D721Med (cell line): ENCODE measurements around the gene KRTAP10-9.
"Not testable (repeated sequence)": the region's sequence is repeated elsewhere in the genome, so short reads cannot be mapped to it uniquely, and the experiment has no call there.

Source experiments
- DNase-seq: peaks from one replicate; pipeline ENCODE4 v3.0.0; 2011; ENCODE audit warnings: low spot score; ENCODE audit not compliant: insufficient read length
- FAIRE-seq: peaks from 2 replicates; lab custom pipeline; 2011; peaks lifted over from hg19 to GRCh38; lab: Jason Lieb, UNC
- TF ChIP-seq, protein P1 (sequence below): IDR thresholded peaks from 2 replicates; pipeline ENCODE4 v1.5.1; 2012; ENCODE audit warnings: mild to moderate bottlenecking, control low read depth; ENCODE audit not compliant: insufficient read depth; ENCODE audit errors: missing control alignments

Gene KRTAP10-9

DNA sequence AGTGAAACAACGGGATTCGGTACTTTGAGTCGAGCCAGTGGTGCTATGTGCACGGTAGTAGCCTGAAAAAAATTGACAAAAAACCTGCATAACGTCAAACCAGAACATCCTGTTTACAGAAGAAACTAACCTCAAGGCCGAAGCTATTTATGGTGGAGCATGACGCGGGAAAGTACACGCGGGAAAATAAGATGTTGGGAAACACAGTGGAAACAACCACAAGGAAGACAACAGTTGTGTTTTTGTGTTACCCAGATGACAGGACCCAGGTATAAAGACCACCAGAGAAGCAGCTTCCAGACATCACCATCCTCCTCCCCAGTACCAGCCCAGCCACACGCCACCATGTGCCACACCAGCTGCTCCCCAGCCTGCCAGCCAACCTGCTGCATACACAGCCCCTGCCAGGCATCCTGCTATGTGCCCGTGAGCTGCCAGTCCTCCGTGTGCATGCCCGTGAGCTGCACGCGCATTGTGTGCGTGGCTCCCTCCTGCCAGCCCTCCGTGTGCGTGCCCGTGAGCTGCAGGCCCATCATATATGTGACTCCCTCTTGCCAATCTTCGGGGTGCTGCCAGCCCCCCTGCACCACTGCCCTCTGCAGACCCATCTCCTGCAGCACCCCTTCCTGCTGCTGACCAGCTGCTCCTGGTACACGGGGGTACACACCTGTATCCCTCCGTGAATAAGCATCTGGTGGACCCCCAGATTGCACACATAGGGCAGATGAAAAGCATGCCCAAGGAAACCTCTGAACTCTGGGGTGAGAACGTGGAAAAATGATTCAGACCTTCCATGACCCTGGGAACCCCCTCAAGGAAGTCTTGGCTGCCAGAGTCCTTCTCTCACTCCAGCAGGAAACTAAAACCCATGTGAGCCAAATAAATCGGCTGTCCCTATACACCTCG lies 31.0 kb downstream of the KRTAP10-9 start, which contains the start of gene KRTAP12-3:
Gene KRTAP12-3 (plus strand): TSS at position 298 of the 906 bp plus-strand sequence. CDS start 48 bp downstream, at position 346.
- DNase-seq (no peak), FAIRE-seq (no peak)
- TF ChIP-seq, protein P1, sequence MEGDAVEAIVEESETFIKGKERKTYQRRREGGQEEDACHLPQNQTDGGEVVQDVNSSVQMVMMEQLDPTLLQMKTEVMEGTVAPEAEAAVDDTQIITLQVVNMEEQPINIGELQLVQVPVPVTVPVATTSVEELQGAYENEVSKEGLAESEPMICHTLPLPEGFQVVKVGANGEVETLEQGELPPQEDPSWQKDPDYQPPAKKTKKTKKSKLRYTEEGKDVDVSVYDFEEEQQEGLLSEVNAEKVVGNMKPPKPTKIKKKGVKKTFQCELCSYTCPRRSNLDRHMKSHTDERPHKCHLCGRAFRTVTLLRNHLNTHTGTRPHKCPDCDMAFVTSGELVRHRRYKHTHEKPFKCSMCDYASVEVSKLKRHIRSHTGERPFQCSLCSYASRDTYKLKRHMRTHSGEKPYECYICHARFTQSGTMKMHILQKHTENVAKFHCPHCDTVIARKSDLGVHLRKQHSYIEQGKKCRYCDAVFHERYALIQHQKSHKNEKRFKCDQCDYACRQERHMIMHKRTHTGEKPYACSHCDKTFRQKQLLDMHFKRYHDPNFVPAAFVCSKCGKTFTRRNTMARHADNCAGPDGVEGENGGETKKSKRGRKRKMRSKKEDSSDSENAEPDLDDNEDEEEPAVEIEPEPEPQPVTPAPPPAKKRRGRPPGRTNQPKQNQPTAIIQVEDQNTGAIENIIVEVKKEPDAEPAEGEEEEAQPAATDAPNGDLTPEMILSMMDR, result no peak

DNA sequence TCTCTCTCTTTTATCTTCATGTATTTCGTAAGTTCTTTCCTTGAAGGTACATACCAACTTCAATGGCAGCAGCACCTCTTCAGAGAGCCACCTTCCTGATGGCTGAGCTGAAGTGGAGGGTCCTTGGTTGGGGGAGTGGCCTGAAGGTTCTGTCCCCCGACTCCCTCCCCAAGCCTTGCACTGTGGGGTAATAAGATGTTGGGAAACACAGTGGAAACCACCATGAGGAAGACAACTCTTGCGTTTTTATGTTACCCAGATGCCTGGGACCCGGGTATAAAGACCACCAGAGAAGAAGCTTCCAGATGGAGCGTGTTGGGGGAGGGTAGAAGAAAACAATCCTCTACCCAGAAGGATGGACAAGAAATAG lies 31.6 kb downstream of the KRTAP10-9 start:
- no peak for FAIRE-seq
- TF ChIP-seq, protein P1, result no peak

DNA sequence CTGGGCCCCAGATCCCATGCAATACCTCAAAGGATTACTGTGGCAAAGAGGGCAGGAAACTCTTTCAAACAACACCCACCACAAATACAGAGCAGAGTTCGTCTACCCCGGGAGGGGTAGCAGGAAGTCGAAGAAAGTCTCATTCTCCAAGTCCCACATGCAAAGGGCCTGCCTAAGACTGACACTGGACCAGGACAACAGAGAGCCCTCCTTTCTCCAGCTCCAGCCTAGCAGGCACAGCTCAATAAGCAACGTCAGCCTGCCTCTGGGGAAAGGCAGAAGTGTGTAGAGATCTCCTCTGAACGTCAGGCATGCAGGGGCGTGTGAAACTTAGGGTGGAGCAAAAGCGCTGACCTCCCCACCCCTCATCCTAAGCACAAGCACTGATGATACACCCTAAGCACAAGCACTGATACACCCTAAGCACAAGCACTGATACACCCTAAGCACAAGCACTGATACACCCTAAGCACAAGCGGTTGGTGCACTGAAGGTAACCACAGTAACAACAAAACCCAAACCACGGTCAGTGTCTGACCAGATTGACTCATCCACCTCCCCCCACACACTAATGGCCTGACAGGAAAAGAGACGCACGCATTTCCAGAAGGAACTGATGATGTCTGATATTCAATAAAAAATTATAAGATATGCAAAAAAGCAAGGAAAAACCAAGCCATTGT lies 32.2 kb downstream of the KRTAP10-9 start:
- TF ChIP-seq, protein P1, result no peak
- DNase-seq (no peak), FAIRE-seq (no peak)

More for the DNA sequence above, 31.6 kb downstream of the KRTAP10-9 start:
- DNase-seq, result no peak

DNA sequence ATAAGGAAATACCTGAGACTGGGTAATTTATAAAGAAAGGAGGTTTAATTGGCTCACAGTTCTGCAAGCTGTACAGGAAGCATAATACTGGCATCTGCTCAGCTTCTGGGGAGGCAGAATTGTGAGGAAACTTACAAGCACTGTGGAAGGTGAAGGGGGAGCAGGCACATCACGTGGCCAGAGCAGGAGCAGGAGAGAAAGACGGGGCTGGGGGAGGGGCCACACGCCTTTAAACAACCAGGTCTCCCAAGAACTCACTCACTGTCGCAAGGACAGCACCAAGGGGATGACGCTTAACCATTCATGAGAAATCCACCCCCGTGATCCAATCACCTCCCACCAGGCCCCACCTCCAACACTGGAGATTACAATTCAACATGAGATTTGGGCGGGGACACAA lies 34.7 kb downstream of the KRTAP10-9 start:
- DNase-seq, FAIRE-seq: not testable (repeated sequence)

DNA sequence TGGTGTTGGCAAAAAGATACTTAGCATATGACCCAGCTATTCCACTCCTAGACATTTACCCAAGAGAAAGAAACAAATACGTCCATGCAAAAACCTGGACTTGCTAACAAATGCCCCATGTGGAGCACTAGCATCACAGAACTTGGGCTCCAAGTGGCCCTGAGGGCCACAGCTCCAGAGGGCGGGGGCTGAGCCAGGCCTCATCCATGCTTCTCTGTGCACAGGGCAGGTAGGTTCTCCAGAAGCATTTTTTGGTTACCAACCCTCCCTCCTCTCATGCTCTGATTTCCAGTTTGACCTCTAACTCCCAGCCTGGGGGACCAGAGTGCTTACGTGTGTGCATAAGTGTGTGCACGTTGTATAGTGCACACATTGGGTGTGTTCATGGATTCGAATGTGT lies 37.8 kb downstream of the KRTAP10-9 start:
- FAIRE-seq (no peak), DNase-seq (no peak)
- TF ChIP-seq, protein P1, result no peak

DNA sequence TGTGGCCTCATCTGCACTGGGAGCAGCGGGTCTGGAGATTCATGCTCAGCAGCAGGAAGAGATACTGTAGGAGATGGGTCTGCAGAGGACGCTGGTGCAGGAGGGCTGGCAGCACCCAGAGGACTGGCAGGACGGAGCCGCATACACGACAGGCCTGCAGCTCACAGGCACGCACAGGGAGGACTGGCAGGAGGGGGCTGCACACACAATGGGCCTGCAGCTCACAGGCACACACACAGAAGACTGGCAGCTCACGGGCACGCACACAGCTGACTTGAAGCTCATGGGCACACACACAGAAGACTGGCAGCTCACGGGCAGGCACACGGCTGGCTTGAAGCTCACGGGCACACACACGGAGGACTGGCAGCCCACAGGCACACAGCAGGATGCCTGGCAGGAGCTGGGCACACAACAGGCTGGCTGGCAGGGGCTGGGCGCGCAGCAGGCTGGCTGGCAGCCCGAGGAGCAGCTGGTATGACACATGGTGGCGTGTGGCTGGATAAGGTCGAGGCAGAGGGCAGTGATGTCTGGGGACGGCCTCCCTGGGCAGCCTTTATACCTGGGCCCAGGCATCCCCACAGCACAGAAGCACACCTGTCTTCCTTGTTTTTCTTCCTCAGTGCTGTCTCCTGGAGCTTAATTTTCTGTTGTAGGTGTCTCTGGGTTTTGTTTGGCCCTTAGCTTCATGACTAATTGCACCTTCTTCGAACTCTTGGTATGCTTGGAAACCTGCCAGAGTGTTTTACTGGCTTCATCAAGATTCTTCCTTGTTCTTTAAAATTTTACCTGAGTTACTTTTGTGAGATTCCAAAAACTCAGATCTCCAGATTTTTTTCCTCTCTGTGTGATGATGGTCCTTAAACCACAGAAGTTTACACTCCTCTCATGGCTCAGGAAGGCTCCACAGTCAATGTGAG lies 39.8 kb downstream of the KRTAP10-9 start, which contains the start of gene KRTAP12-2:
Gene KRTAP12-2 (minus strand): TSS at position 527 of the 920 bp plus-strand sequence. CDS start 41 bp downstream, at position 486.
- TF ChIP-seq, protein P1, result no peak
- FAIRE-seq (no peak), DNase-seq (no peak)

DNA sequence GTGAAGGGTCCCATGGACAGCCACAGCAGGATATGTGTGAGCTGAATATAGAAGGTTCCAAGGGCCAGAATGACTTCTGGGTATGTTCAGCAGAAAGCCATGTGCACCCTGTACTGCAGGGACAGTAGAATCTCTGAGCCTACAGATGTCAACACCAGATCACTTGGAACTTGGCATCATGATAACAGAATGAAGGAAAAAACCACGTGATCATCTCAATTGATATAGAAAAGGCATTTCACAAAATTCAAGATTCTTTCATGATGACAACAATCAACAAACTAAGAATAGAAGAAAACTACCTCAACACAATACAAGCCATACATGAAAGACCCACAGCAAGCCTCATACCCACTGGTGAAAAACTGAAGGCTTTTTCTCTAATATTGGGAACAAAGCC lies 40.7 kb downstream of the KRTAP10-9 start:
- DNase-seq (no peak), FAIRE-seq (no peak)
- TF ChIP-seq, protein P1, result no peak
